WTC11 (cell line): ENCODE data around the gene VSIG1.

Source experiments
- NR3C1 ChIP-seq: sonication (generic); formaldehyde crosslinking; conservative IDR thresholded peaks from 2 replicates; pipeline ENCODE4 v1.8.1; 2023; ENCODE audit warnings: low read depth, mild to moderate bottlenecking, missing genetic modification reagents
- ZNF138 ChIP-seq: sonication (generic); formaldehyde crosslinking; conservative IDR thresholded peaks from 2 replicates; pipeline ENCODE4 v1.8.1; 2022; ENCODE audit warnings: mild to moderate bottlenecking, moderate library complexity, missing genetic modification reagents
- ZNF232 ChIP-seq: sonication (generic); formaldehyde crosslinking; IDR thresholded peaks from 2 replicates; pipeline ENCODE4 v1.8.0; 2022; ENCODE audit warnings: mild to moderate bottlenecking, missing genetic modification reagents
- ZNF671 ChIP-seq: fragments of 250-450 bp; sonication (Bioruptor Pico); IDR thresholded peaks from 2 replicates; pipeline ENCODE4 v1.8.0; 2021; ENCODE audit warnings: mild to moderate bottlenecking
- TF ChIP-seq, protein P1 (sequence below): fragments of 200-600 bp; IDR thresholded peaks from 2 replicates; pipeline ENCODE4 v1.8.0; 2022; ENCODE audit warnings: antibody characterized with exemption
- TF ChIP-seq, protein P2 (sequence below): sonication (generic); formaldehyde crosslinking; IDR thresholded peaks from 2 replicates; pipeline ENCODE4 v1.8.1; 2023; ENCODE audit warnings: mild to moderate bottlenecking, missing genetic modification reagents, moderate library complexity
- TF ChIP-seq, protein P3 (sequence below): sonication (generic); formaldehyde crosslinking; IDR thresholded peaks from 2 replicates; pipeline ENCODE4 v1.8.1; 2022; ENCODE audit warnings: missing genetic modification reagents, borderline replicate concordance
- TF ChIP-seq, protein P4 (sequence below): sonication (generic); formaldehyde crosslinking; IDR thresholded peaks from 2 replicates; pipeline ENCODE4 v1.8.1; 2022; ENCODE audit warnings: mild to moderate bottlenecking, missing genetic modification reagents, moderate library complexity, borderline replicate concordance
- TF ChIP-seq, protein P5 (sequence below): sonication (generic); formaldehyde crosslinking; IDR thresholded peaks from 2 replicates; pipeline ENCODE4 v1.8.1; 2023; ENCODE audit warnings: mild to moderate bottlenecking, missing genetic modification reagents
- TF ChIP-seq, protein P6 (sequence below): sonication (generic); formaldehyde crosslinking; IDR thresholded peaks from 2 replicates; pipeline ENCODE4 v1.8.0; 2022; ENCODE audit warnings: mild to moderate bottlenecking, missing genetic modification reagents
- TF ChIP-seq, protein P7 (sequence below): sonication (generic); formaldehyde crosslinking; IDR thresholded peaks from 2 replicates; pipeline ENCODE4 v1.8.0; 2022; ENCODE audit warnings: mild to moderate bottlenecking, missing genetic modification reagents

DNA sequence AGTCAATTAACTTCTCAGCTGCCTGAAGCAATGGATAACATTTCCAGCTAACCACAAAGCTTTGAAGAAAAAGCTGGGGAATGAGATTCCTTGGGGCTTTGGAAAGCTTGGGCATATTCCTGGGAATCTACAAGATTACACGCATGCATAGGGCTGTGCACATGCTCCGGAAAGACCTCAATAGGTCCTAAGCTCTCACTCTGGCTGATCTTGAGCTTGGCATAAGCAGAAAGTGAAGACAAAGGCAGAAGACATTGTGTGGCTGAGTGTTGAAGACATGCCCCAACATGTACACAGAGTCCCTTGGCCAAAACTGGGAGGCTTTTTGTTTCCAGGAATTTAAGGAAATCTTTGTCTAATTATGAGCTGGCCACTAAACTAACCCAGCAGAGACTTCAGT is 77.9 kb downstream of the VSIG1 start:
- TF ChIP-seq, protein P1, sequence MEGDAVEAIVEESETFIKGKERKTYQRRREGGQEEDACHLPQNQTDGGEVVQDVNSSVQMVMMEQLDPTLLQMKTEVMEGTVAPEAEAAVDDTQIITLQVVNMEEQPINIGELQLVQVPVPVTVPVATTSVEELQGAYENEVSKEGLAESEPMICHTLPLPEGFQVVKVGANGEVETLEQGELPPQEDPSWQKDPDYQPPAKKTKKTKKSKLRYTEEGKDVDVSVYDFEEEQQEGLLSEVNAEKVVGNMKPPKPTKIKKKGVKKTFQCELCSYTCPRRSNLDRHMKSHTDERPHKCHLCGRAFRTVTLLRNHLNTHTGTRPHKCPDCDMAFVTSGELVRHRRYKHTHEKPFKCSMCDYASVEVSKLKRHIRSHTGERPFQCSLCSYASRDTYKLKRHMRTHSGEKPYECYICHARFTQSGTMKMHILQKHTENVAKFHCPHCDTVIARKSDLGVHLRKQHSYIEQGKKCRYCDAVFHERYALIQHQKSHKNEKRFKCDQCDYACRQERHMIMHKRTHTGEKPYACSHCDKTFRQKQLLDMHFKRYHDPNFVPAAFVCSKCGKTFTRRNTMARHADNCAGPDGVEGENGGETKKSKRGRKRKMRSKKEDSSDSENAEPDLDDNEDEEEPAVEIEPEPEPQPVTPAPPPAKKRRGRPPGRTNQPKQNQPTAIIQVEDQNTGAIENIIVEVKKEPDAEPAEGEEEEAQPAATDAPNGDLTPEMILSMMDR = no peak
- TF ChIP-seq, protein P2, sequence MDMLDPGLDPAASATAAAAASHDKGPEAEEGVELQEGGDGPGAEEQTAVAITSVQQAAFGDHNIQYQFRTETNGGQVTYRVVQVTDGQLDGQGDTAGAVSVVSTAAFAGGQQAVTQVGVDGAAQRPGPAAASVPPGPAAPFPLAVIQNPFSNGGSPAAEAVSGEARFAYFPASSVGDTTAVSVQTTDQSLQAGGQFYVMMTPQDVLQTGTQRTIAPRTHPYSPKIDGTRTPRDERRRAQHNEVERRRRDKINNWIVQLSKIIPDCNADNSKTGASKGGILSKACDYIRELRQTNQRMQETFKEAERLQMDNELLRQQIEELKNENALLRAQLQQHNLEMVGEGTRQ (CRISPR knock-in tag) = no peak
- no peak for TF ChIP-seq ZNF671 (CRISPR knock-in tag)
- TF ChIP-seq, protein P3, sequence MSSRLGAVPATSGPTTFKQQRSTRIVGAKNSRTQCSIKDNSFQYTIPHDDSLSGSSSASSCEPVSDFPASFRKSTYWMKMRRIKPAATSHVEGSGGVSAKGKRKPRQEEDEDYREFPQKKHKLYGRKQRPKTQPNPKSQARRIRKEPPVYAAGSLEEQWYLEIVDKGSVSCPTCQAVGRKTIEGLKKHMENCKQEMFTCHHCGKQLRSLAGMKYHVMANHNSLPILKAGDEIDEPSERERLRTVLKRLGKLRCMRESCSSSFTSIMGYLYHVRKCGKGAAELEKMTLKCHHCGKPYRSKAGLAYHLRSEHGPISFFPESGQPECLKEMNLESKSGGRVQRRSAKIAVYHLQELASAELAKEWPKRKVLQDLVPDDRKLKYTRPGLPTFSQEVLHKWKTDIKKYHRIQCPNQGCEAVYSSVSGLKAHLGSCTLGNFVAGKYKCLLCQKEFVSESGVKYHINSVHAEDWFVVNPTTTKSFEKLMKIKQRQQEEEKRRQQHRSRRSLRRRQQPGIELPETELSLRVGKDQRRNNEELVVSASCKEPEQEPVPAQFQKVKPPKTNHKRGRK (CRISPR knock-in tag) = no peak
- TF ChIP-seq, protein P4, sequence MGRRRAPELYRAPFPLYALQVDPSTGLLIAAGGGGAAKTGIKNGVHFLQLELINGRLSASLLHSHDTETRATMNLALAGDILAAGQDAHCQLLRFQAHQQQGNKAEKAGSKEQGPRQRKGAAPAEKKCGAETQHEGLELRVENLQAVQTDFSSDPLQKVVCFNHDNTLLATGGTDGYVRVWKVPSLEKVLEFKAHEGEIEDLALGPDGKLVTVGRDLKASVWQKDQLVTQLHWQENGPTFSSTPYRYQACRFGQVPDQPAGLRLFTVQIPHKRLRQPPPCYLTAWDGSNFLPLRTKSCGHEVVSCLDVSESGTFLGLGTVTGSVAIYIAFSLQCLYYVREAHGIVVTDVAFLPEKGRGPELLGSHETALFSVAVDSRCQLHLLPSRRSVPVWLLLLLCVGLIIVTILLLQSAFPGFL = no peak
- TF ChIP-seq NR3C1 (CRISPR knock-in tag) = no peak
- TF ChIP-seq, protein P5, sequence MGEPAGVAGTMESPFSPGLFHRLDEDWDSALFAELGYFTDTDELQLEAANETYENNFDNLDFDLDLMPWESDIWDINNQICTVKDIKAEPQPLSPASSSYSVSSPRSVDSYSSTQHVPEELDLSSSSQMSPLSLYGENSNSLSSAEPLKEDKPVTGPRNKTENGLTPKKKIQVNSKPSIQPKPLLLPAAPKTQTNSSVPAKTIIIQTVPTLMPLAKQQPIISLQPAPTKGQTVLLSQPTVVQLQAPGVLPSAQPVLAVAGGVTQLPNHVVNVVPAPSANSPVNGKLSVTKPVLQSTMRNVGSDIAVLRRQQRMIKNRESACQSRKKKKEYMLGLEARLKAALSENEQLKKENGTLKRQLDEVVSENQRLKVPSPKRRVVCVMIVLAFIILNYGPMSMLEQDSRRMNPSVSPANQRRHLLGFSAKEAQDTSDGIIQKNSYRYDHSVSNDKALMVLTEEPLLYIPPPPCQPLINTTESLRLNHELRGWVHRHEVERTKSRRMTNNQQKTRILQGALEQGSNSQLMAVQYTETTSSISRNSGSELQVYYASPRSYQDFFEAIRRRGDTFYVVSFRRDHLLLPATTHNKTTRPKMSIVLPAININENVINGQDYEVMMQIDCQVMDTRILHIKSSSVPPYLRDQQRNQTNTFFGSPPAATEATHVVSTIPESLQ (CRISPR knock-in tag) = no peak
- no peak for TF ChIP-seq ZNF232 (CRISPR knock-in tag)
- TF ChIP-seq ZNF138 (CRISPR knock-in tag) = no peak
- TF ChIP-seq, protein P6, sequence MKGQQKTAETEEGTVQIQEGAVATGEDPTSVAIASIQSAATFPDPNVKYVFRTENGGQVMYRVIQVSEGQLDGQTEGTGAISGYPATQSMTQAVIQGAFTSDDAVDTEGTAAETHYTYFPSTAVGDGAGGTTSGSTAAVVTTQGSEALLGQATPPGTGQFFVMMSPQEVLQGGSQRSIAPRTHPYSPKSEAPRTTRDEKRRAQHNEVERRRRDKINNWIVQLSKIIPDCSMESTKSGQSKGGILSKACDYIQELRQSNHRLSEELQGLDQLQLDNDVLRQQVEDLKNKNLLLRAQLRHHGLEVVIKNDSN (CRISPR knock-in tag) = no peak
- TF ChIP-seq, protein P7, sequence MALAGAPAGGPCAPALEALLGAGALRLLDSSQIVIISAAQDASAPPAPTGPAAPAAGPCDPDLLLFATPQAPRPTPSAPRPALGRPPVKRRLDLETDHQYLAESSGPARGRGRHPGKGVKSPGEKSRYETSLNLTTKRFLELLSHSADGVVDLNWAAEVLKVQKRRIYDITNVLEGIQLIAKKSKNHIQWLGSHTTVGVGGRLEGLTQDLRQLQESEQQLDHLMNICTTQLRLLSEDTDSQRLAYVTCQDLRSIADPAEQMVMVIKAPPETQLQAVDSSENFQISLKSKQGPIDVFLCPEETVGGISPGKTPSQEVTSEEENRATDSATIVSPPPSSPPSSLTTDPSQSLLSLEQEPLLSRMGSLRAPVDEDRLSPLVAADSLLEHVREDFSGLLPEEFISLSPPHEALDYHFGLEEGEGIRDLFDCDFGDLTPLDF (CRISPR knock-in tag) = no peak
